Heart left ventricle (tissue), 13 donors: ENCODE results near the gene OTOL1.

Experiments
- POLR2A ChIP-seq, 2 donors: fragments of 450-650 bp; IDR thresholded peaks; one replicate each; pipeline ENCODE4 v1.6.1; 2017; ENCODE audit warnings: antibody characterized with exemption in 2 of 2, mild to moderate bottlenecking in 2 of 2, moderate library complexity in 2 of 2
- TF ChIP-seq, protein P1 (sequence below), 12 donors: fragments of 200-600 bp; sonication (generic) in 4 of 12; IDR thresholded peaks; one replicate each; pipeline versions ENCODE4 v1.5.0 to v1.8.0; 2018 to 2022; ENCODE audit warnings: antibody characterized with exemption in 12 of 12, mild to moderate bottlenecking in 5 of 12
- donor health status: ischemic (EF 13 %, LVEDD 7.1; RV severe dilation, severe dysfunction).
- donor health status: DM: no; HTN: yes; CAD: no.
- donor health status: DM: no; HTN: no; CAD: no.
- donor health status: ischemic (EF 25% LVEDD 6.9; RV normal size, moderate dysfunction).
- donor health status: ischemic (EF 25% LVEDD 5.7; RV mildly dilated, moderate dysfunction).
- donor health status: ischemic (EF 35%, LVEDD 5.7; RV mildly dilated, moderate dysfunction).
- donor health status: nonischemic (EF 11% LVEDD 7.7; RV severe dilation, severe dysfunction).
- donor health status: DM: yes; HTN: yes; CAD: no.
- donor health status: PGD.
- donor health status: ischemic (EF 29% LVEDD 5.4; RV normal size, mild dysfunction).
- donor health status: nonischemic (EF 23%, LVEDD 6.1; RV moderate dilation, normal function).

DNA sequence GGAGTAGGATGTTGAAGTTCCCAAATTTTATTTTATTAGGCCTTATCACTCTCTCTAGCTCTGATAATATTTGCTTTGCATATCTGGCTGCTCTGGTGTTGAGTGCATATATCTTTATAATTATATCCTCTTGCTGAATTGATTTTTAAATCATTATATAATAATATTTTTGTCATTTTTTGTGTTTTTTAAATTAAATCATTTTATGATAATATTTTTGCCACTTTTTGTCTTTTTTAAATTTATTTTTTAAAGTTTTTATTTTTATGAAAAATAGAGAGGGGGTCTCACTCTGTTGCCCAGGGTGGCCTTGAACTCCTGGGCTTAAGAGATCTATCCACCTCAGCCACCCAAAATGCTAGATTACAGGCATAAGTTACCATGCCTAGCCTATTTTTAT is 34.5 kb upstream of the OTOL1 start:
- TF ChIP-seq, protein P1, sequence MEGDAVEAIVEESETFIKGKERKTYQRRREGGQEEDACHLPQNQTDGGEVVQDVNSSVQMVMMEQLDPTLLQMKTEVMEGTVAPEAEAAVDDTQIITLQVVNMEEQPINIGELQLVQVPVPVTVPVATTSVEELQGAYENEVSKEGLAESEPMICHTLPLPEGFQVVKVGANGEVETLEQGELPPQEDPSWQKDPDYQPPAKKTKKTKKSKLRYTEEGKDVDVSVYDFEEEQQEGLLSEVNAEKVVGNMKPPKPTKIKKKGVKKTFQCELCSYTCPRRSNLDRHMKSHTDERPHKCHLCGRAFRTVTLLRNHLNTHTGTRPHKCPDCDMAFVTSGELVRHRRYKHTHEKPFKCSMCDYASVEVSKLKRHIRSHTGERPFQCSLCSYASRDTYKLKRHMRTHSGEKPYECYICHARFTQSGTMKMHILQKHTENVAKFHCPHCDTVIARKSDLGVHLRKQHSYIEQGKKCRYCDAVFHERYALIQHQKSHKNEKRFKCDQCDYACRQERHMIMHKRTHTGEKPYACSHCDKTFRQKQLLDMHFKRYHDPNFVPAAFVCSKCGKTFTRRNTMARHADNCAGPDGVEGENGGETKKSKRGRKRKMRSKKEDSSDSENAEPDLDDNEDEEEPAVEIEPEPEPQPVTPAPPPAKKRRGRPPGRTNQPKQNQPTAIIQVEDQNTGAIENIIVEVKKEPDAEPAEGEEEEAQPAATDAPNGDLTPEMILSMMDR (IDR thresholded peaks at IDR 0.05), result no peak
- TF ChIP-seq POLR2A (IDR thresholded peaks at IDR 0.05), result no peak
